Right hindlimb (tissue), 1 donor: ENCODE measurements around the gene ABCC8.

Experiments used
- DNase-seq: peaks from one replicate; pipeline ENCODE4 v3.0.0-alpha.2; 2018

ABCC8 gene

DNA sequence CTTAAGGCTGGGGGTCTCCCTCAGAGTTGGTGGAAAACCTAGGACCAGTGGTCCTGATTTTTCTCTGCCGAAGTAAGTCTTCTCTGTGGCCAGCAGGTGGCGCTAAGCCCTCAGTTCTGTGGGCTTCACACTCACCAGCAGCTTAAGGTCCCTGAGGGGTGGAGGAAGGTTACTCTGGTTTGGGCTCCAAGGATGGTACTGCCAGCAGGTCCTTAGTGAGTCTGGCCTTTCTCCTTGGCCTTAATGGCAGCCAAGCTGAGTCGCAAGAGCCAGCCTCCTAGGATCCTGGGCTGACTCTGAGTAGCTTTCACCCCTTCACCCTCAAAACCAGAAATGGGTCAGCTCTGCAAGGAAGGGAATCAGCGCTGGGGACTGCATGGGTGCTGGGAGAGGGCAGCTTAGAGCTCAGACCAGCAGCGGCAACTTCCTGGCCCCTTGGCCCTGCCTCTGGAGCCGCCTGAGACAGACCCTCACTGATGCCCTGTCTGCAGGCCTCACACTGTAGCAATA, 92.6 kb downstream of the ABCC8 start:
- peak; percentile 82 for DNase-seq

DNA sequence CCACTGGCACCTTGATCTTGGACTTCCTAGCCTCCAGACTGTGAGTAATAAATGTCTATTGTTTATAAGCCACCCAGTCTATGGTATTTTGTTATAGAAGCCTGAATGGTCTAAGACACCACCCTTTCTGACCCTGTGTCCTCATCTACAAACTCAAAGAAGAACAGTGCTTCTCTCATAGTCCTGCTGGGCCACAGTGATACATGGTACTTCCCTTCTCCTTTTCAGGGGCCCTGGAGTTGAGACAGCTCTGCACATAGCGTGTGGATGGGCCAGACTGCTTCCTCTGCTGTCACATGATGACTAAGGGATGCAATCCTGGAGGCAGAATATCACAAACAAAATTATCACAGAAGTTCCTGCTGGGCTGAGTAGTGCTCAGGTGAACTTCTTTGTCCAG, 93.2 kb downstream of the ABCC8 start:
- no peak for DNase-seq

DNA sequence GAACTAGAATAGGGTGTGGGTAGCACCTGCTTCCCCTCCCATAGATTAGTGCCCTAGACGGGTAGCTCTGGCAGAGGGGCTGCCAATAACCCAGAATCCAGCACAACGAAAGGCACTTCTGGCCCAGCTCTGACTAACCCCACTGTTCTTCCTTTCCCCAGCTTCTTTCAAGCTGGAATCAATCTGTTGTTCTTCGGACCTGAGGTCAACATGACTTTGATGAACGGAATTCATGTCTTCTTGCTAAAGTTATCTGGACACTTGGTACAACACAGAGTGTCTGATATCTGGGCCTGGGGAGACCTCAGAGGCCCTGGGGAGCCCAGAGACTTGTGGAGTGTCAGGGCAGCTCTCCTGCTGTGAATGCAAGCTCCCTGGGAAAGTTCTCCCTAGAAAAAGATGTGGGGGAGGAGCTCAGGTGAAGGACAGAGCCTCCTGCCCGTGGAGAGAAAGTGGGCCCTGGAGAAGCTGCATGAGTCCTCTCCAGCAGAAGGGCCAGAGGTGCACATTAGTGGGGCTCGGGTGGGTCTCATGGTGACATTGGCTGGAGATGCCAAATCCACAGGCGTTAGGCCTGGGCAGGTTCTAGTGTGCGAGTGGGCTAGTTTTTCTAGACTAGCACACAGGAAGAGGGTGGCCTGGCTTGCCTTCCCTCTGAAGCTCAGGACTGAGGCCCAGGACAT, 94.5 kb downstream of the ABCC8 start:
- DNase-seq = no peak

DNA sequence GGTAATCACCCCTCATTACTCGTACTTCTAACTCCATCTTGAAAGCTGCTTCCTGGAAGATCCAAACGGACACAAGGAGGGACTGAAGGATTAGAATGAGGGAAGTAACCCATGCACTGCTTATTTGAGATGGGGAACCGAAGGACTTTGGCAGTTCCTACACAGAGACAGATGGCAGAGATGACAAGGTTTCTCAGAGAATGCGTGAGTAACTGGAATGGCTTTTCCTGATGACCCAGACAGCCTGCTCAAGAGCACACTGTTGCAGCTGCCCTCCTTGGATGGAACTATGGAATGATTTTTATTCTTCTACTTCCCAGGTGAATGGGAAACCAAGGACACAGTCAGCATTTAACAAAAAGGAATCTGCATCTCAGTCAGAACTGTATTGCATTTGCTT, 95.5 kb downstream of the ABCC8 start:
- no peak for DNase-seq

DNA sequence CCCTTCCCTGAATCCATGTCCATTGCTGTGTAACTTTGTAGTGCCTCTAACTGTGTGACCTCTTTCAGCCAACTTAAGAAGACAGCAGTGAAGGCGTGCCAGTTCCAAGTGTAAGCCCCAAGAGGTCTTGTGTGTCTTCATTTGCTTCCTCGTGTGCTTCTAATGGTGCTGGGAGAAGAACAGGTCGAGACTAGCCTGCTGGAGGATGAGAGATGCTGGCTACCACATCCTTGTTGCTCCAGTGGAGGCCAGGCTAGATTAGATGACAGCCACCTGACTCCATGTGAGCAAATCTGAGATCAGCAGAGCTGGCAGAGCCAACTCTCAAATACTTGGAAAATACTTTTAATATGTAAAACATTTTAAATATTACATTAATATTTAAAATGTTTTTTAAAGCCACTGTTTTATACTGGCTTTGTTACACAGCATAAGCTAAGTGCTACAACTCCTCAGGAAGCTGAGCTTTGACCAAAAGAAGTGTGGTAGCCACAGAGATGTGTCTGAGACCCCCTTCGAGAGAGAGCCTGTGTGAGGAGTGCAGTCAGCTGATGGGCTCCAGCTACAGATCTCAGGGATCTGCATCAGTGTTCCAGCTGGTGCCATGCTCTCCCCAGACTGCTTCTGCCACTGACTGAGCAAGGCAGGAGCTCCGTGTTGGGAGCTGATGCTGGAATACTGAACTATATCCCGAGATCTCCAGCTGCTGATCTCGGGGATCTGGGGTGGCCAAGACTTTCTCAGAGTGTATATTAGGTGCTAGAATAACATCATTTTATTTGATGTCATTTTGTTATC, 97.1 kb downstream of the ABCC8 start:
- no peak for DNase-seq

DNA sequence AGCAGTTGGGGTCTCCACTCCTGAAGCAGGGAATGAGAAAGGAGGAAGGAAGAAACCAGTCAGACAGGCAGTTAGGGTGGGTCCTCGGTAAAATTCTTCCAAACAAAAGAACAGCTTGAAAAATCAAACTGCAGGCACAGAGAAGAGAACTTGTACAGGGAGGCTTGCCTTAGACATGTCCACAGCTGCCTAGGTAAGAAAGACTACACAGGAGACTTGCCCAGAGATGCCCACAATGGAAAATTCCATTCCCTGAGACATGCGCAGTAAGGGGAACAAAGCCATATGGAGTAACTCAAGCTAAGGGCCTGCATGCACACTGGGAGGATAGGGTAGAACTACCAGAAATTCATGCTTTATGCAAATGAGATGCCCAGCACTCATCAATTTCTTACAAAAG, 98.0 kb downstream of the ABCC8 start:
- no peak for DNase-seq

DNA sequence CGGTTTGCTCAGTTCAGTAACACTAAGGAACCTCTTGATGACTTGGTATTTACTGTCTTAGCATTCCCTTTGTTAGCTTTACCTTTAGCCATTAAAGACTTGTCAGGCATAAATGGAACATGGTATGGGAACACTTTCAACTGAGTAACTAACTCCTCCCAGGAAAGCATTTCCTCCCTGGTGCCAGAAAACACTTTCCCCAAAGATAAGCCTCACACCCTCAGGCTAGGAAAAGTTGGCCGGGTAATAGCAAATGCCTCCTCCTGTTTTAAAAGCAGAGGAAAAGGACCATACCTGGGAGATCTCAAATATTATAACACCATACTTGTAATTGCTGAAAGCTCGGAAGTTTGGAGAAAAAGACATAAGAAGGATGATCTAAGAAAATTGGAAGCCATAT, 100.2 kb downstream of the ABCC8 start:
- DNase-seq = no peak

DNA sequence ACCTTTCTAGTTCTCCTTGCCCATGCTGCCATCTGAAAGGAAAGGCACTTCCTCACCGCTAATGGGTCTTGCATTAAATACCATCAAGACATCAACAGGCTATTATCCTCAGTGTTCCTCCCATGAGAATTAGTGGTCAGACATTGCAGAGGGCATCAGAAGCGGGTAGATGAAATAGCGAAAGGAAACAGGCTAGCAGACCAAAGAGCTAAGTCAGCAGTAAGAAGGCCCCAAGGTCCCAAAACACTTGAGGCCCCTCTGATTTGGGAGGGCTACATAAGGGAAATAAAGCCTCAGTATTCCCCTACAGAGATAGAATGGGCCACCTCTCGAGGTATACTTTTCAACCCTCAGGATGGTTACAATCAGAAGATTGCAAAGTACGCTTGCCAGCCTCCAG, 101.1 kb downstream of the ABCC8 start:
- DNase-seq = no peak

DNA sequence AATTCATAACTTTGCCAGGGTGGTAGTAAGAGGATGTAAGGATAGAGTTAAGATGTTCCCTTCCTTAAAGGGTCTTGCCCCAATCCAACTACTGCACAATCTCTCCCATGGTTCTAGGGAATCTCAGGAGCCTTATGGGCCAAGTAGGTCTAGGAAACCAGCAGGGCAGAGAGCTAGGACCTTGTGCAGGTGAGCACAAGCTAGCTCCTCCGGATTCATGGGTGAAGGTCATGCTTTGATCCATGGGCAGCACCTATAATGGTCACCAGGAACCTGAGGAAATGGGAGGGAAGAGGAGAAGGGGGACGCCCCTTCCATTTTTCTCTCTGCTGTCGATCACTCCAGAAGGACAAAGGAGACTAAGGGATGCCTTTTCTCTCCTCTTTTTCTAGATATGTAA, 105.0 kb downstream of the ABCC8 start:
- no peak for DNase-seq

DNA sequence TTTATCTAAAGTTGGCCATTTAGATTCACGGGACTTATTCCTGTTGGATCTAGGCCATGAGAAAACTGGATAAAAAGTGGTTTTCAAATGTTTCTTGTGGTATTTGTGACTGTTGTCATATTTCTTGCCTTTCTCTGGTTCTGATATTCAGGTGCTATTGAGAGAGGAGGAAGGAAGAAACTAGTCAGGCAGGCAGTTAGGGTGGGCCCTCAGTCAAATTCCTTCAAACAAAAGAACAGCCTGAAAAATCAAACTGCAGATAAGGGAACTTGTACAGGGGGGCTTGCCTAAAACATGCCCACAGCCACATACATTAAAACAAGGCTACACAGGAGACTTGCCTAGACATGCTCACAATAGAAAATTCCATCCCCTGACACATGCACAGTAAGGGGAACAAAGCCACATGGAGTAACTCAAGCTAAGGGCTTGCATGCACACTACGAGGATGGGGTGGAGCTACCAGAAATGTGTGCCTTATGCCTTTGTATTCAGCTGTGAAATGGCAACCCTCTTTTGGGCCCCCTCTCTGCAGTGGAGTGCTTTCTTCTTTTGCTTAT, 106.9 kb downstream of the ABCC8 start:
- no peak for DNase-seq

DNA sequence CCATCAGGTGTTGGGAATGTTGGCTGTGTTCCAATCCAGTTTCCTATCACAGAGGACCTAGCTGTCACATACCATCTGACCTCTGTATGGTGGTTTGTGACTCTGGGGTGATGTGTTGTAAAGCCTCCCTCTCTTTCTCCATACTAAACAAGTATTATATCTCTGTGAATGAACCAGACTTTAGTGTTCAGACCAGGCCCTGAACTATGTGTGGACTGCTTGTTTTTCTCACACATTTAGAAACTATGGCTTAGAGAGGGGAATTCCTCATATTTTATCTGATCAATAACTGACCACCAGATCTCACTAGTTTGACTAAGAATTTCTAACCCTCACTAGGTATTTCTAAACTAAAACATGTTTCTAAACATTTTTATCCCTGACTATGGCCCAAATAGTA, 107.6 kb downstream of the ABCC8 start:
- no peak for DNase-seq

DNA sequence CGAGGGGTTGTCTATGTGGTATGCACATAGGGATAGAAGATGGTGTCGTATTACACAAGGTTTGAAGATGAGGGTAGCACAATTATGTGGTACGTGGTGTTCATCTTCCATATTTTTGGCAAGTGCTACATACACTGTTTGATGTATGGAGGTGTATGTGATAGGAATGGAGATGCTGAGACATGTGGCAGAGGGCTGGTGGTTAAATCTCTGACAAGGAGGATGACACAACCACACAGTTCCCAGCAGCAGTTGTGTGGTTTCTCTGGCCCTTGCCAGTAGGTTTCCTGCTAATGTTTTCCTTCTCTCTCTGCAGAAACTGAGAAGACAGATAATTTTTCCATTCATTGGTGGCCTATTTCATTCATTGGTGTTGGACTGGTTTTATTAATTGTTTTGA, 108.1 kb downstream of the ABCC8 start:
- no peak for DNase-seq

DNA sequence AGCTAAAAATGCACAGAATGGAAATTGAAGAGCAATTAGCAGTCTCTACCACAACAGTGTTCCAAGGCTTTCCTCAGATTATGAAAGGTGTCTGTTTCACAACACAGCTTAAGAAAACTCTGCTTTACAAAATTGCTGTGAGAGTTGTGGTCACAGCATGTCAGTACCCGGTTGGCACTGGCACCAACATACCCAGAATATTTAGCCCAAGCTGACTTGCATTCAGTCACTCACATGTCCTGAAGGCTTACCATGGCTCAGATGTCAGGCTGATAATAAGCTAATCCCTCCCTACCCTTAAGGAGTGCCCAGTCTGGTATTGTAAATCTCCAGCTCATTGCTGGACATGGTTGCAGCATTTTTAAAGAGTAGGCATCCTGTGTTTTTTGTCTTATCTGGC, 110.2 kb downstream of the ABCC8 start:
- DNase-seq = no peak

DNA sequence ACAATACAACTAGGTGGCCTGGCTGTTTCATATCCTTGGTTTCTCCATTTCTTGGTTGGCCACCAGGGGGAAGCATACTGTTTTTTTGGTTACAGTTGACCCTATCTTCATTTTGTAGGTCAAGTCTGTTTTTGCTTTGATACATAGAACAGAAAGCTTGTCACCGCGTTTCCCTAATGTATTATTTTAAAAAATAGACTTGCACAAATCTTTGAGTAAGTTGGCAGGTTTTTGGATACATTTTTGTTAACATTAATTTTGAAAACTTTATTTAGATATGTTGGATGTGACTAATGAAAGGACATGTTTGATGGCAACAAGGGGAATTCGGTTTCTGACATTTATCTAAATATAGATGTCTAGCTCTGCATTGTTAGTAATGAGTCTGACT, 122.0 kb downstream of the ABCC8 start:
- peak; percentile 66 for DNase-seq

DNA sequence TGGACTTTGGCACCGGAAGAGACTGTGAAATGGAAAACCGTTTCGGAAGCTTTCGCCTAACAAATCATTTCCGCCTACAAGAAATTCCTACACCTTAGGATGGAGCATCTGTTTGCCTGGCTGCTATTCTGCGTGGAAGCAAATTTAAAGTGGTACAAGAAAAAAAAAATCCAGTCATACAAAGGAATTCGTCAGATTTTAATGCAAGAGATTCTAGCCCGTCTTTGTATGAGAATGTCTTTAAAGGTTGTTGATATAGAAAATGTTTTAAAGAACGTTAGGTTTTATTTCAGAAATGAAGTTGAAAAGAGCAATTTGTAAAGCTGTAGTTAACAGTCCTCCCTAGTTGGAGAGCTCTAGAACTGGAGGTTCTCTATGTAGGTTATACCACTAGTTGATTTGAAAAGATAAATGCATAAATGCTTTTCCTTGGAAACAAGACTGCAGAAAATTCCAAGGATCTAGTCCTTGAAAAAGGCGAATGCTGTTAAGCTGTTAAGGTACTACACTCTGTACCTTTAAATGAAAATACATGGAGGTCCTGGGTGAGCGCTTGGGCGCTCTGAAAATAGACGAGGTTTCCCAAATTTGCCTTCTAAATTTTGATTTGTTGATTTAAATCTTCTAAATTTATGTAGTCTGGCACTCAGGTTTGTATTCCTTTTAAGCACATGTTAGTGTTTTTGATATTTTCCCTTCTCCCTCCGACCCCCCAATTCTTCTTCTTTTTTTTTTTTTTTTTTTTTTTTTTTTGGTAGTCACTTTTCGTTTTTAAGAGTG, 122.6 kb downstream of the ABCC8 start:
- no peak for DNase-seq

DNA sequence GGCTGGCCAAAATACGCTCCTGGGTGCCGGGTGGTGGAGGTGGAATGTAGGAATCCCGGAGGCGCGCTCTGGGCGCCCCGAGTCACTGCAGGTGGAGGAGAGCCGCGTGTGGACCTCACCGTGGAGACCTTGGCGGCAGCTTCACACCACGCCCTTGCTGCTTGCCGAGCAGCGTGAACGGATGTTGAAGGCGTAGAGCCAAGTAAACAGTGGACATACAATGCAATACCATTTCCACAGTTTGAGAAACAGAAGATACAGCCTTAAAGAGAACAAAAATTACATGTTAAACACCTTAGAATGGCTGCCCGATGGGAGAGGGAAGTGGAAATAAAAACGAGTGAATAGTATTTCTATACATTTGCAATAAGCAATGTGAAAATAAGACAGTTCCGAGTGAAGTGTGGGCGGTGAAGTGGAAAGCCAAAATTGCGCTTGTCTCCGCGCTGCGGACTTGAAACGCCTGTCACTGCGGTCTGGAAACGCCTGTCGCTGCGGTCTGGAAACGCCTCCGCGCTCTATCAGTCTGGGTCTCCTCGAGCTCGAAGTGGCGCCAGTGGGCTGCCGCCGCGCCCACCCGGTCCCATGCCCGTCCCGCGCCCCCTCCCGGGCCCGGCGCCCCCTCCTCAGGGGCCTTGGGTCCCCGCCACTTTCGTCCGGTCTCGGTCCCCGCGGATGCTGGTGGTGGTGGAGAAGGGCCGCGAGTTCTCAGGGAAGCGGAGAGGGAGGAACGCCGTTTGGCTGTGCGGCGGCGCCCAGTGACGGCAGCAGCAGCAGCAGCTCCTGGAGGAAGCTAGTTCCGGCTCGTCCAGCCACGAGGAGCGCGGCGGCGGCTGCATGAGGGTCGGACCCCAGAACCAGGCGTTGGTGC, 123.5 kb downstream of the ABCC8 start:
- DNase-seq = peak; percentile 83

DNA sequence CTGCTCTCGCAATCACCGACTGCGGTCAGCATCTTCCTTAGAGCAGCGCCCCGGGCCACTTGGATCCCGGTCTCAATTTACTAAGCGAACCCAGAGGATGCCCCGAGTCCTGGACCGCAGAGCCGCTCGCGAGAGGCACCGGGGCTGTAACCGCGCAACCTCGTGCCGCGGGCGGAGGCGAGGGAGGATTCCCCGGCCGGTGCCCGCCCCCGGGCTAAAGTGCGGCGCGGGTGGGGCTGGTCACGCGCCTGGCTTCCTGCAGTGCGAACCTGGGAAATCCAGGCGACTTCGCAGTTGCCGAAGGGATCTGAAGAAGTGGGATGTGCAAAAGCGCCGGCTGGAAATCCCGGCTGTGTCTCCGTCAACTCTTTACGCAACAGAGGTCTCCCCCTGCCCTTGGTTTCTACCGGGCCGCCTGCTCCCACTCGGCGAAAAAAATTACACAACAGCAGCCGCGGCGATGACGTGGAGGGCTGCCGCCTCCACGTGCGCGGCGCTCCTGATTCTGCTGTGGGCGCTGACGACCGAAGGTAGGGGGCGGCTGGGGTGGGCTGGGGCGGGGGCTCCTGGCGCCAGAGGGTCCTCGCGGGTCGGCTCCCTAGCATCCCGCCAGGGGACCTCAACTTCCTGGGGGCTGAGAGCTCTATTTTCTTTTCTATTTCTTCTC, 125.0 kb downstream of the ABCC8 start, which contains the start of gene NCR3LG1:
TSS of gene NCR3LG1 (plus strand) at position 291 of the 667 bp plus-strand sequence. CDS start at position 461, 170 bp downstream.
- peak; percentile 50 for DNase-seq

DNA sequence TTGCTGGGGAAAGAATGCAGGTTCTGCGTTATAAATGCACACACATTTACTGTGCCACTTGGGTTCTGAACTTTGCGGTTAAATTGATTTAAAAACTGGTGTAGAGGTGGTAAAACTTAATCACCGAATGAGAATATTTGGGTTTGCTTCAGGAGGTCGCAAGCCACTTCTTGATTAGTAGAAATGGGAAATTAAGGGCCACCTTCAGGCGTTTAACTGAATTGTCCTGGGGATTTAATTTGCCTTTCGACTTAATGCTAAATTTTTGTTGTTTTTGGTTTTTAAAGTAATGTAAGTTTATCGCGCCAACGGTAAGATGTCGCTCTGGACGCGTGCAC, 125.5 kb downstream of the ABCC8 start:
- DNase-seq = no peak

DNA sequence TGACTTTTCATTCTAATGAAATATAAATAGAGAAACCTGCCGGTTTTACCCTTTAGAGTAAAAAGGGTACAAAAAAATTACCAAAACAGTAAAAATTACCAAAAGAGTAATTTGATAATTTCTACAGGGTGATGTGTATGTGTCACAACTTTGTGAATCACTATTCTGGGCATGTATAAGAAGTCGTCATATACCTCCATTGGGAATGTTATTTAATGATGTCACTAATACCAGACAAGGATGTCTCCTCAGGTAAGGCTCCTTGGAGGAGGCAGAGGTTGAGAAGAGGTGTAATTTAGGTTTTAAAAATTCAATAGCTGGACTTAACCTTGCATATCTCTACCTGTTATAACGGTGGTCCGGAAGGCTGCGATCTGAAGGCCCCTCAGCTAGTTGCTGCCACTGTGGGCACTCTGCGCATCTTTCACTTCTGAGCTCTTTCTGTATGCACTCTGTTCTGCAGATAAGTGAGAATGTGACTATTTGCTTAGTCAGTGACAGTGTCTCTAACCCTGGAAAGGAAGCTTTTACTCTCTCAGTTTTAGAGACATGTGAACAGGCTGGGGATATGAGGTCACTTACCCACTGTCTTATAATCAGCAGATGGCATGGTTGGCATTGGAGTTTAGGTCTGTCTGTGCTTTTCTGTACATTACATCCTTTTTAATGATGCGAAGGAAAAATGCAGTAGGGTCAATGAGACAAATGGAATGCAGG, 126.0 kb downstream of the ABCC8 start:
- no peak for DNase-seq

DNA sequence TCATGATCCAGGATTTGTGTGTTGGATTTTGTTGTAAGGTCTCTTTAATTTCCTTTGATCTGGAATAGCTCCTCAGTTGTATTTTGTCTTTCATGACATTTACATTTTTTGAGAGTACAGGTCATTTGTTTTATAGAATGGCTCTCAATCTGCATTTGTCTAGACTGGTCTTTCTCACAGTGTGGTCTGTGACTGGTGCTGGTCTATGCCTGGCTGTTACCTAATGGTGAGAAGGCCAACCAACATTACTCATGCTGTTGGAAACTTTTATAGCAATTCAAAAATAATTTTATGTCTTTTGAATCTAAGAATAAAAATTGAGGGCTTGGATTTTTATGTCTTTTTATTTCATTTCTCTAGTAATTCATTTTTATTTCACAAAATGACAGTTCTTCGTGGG, 129.0 kb downstream of the ABCC8 start:
- no peak for DNase-seq

DNA sequence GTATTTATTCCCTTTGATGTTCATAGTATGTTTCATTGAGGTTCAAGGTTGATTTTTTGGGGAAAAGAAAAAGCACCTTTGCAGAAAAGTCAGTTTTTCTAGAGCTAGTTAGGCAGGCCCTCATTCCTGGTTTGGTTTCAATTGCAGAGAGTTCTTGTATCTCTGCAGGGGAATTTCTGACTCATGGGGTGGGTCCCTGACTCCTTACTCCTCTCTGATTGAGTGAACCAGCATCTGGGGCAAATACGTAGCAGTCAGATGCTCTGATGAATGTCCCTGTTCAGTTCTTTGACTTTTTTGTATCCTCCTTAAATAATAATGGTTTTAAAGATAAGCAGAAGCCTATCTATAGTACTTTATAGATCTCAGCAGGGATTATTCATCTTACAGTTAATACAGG, 132.7 kb downstream of the ABCC8 start:
- DNase-seq = no peak
